Trophoblast cell (in vitro differentiated cells and primary cell): Measurements from ENCODE around the gene TCEAL3.
"Not testable (repeated sequence)": the region's sequence is repeated elsewhere in the genome, so short reads cannot be mapped to it uniquely, and the experiment has no call there.

ENCODE experiments used
- DNase-seq, 2 donors: peaks; one replicate each; pipeline ENCODE4 v3.0.0-alpha.2; 2016
- H2AFZ ChIP-seq: 2 replicates; pipeline ENCODE4 v1.6.1; 2013; ENCODE audit warnings: low read length, moderate library complexity, mild to moderate bottlenecking; ENCODE audit not compliant: insufficient read depth, poor library complexity
- H2AK5ac ChIP-seq: 2 replicates; pipeline ENCODE4 v1.6.1; 2013; ENCODE audit warnings: mild to moderate bottlenecking, low read length
- H2BK120ac ChIP-seq: 2 replicates; pipeline ENCODE4 v1.6.1; 2013; ENCODE audit warnings: low read length, mild to moderate bottlenecking, moderate library complexity; ENCODE audit not compliant: insufficient read depth, poor library complexity
- H2BK12ac ChIP-seq: 2 replicates; pipeline ENCODE4 v1.6.1; 2013; ENCODE audit warnings: mild to moderate bottlenecking, low read length, moderate library complexity
- H2BK5ac ChIP-seq: 2 replicates; pipeline ENCODE4 v1.6.1; 2013; ENCODE audit warnings: low read length, low read depth, moderate library complexity, mild to moderate bottlenecking; ENCODE audit not compliant: poor library complexity
- H3K14ac ChIP-seq: 2 replicates; pipeline ENCODE4 v1.6.1; 2013; ENCODE audit warnings: mild to moderate bottlenecking, low read length
- H3K18ac ChIP-seq: 2 replicates; pipeline ENCODE4 v1.6.1; 2013; ENCODE audit warnings: mild to moderate bottlenecking, low read length
- H3K23ac ChIP-seq: 2 replicates; pipeline ENCODE4 v1.6.1; 2013; ENCODE audit warnings: low read length
- H3K27ac ChIP-seq: 2 replicates; pipeline ENCODE4 v1.5.1; 2013; ENCODE audit warnings: low read depth, mild to moderate bottlenecking, inconsistent platforms, low read length, moderate library complexity
- H3K27me3 ChIP-seq: 2 replicates; pipeline ENCODE4 v1.6.1; 2013; ENCODE audit warnings: inconsistent platforms, mild to moderate bottlenecking, low read length, moderate library complexity; ENCODE audit not compliant: insufficient read depth
- H3K36me3 ChIP-seq, 2 experiments: 1 replicate in 1 of 2; 2 replicates in 1 of 2; pipeline ENCODE4 v1.6.1; 2013; ENCODE audit warnings: low read length in 2 of 2, mild to moderate bottlenecking in 2 of 2, moderate library complexity in 1 of 2; ENCODE audit not compliant: insufficient read depth in 2 of 2, control insufficient read depth in 1 of 2
- H3K4ac ChIP-seq: 2 replicates; pipeline ENCODE4 v1.6.1; 2013; ENCODE audit warnings: low read depth, mild to moderate bottlenecking, low read length, moderate library complexity
- H3K4me1 ChIP-seq, 2 experiments: 1 replicate in 1 of 2; 2 replicates in 1 of 2; pipeline ENCODE4 v1.6.1; 2013; ENCODE audit warnings: low read length in 2 of 2, mild to moderate bottlenecking in 2 of 2, moderate library complexity in 1 of 2; ENCODE audit not compliant: insufficient read depth in 2 of 2, control insufficient read depth in 1 of 2
- H3K4me2 ChIP-seq: 2 replicates; pipeline ENCODE4 v1.6.1; 2013; ENCODE audit warnings: inconsistent platforms, mild to moderate bottlenecking, low read length, moderate library complexity
- H3K4me3 ChIP-seq: 2 replicates; pipeline ENCODE4 v1.5.1; 2013; ENCODE audit warnings: mild to moderate bottlenecking, low read depth, low read length, inconsistent platforms
- H3K79me1 ChIP-seq: one replicate; pipeline ENCODE4 v1.6.1; 2013; ENCODE audit warnings: low read length
- H3K79me2 ChIP-seq: 2 replicates; pipeline ENCODE4 v1.6.1; 2013; ENCODE audit warnings: low read length, mild to moderate bottlenecking; ENCODE audit not compliant: control insufficient read depth, insufficient read depth, poor library complexity
- H3K9ac ChIP-seq: 2 replicates; pipeline ENCODE4 v1.6.1; 2013; ENCODE audit warnings: mild to moderate bottlenecking, low read length
- H3K9me3 ChIP-seq: 2 replicates; pipeline ENCODE4 v1.6.1; 2013; ENCODE audit warnings: low read depth, mild to moderate bottlenecking, control low read depth, inconsistent platforms, low read length; ENCODE audit not compliant: insufficient read depth
- H4K12ac ChIP-seq: 2 replicates; pipeline ENCODE4 v1.6.1; 2013; ENCODE audit warnings: low read depth, mild to moderate bottlenecking, low read length, moderate library complexity
- H4K8ac ChIP-seq: 2 replicates; pipeline ENCODE4 v1.6.1; 2013; ENCODE audit warnings: low read depth, mild to moderate bottlenecking, low read length, moderate library complexity
- H4K91ac ChIP-seq: one replicate; pipeline ENCODE4 v1.6.1; 2013; ENCODE audit warnings: low read depth, mild to moderate bottlenecking, low read length, moderate library complexity
- WGBS: extraction: QIAGEN DNeasy Blood & Tissue Kit; methylation state at CpG from one replicate; pipeline ENCODE4 v1.1.7; 2013; ENCODE audit warnings: missing lambda C conversion rate; ENCODE audit not compliant: insufficient read length, insufficient coverage; ENCODE audit errors: extremely low coverage; 5-methylcytosine and 5-hydroxymethylcytosine counted together

The TCEAL3 gene

GRCh38 chrX:103638479-103639346, 30.9 kb downstream of the TCEAL3 start:
- H3K14ac ChIP-seq, H3K4ac ChIP-seq, H3K4me1 ChIP-seq, DNase-seq, H3K9me3 ChIP-seq, H3K9ac ChIP-seq, H3K27me3 ChIP-seq, H3K79me2 ChIP-seq, H2AFZ ChIP-seq, H3K4me3 ChIP-seq, H3K79me1 ChIP-seq, H3K18ac ChIP-seq, H3K36me3 ChIP-seq, H3K4me2 ChIP-seq, H3K23ac ChIP-seq: not testable (repeated sequence)
- Histone ChIP-seq H4K91ac (peak overlapping the region; percentile 79), H4K12ac (peak overlapping the region; percentile 57), H3K27ac (peak overlapping the region; percentile 83), H2AK5ac (peak overlapping the region; percentile 83), H2BK120ac (peak overlapping the region; percentile 62), H2BK12ac (peak overlapping the region; percentile 43), H2BK5ac (peak overlapping the region; percentile 35), H4K8ac (peak overlapping the region; percentile 47)
- no CpG with 5 or more reads among the region's 6 CpGs for WGBS

DNA sequence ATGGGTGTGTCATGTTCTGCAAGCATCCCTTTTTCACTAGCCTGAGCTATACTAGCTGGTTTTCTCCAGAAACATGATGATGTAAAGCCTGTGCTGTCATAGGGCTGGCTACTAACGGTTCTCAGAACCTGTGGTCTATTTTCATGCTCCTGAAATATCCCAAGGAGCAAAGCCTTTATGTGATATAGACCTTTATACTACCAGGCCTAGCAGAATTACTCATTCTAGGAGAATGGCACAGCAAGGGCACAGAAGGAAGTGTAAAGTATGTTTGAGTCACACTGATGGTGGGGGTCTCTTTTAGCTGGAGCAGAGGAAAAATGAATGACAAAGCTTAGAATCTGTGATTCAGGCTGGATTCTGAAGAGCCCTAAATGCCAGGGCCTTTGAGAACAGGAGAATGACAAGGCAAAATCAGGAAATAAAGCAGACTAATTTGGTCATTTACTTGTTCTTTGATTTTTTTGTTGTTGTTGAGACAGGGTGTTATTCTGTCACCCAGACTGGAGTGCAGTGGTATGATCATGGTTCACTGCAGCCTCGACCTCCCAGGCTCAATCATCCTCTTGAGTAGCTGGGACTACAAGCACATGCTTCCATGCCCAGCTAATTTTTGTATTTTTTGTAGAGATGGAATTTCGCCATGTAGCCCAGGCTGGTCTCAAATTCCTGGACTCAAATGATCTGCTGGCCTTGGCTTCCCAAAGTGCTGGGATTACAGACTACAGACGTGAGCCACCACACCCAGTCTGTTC, 32.8 kb downstream of the TCEAL3 start:
- H3K27me3 ChIP-seq = no peaks in the 10 kb centered on the region
- H4K91ac ChIP-seq = no peak overlapping the region
- no peak overlapping the region for H4K8ac ChIP-seq
- no peaks in the 10 kb centered on the region for H3K9me3 ChIP-seq
- H3K23ac ChIP-seq = no peak overlapping the region
- no peak overlapping the region for H3K4ac ChIP-seq
- H3K18ac ChIP-seq = no peak overlapping the region
- no peak overlapping the region for H2AFZ ChIP-seq
- no CpG with 5 or more reads among the region's 4 CpGs for WGBS
- no peak overlapping the region for H3K14ac ChIP-seq
- H3K4me2 ChIP-seq = no peak overlapping the region
- no peaks in the 10 kb centered on the region for H3K79me2 ChIP-seq
- H3K9ac ChIP-seq = no peak overlapping the region
- no peak for DNase-seq
- no peaks in the 10 kb centered on the region for H3K36me3 ChIP-seq
- H3K27ac ChIP-seq = no peak overlapping the region
- no peak overlapping the region for H2BK5ac ChIP-seq
- no peak overlapping the region for H2BK12ac ChIP-seq
- no peak overlapping the region for H2BK120ac ChIP-seq
- peaks cover 5% of the 10 kb centered on the region for H3K79me1 ChIP-seq
- peaks cover 5 to 7% of the 10 kb centered on the region in 2 experiments for H3K4me1 ChIP-seq
- H3K4me3 ChIP-seq = no peak overlapping the region
- no peak overlapping the region for H2AK5ac ChIP-seq
- no peak overlapping the region for H4K12ac ChIP-seq

DNA sequence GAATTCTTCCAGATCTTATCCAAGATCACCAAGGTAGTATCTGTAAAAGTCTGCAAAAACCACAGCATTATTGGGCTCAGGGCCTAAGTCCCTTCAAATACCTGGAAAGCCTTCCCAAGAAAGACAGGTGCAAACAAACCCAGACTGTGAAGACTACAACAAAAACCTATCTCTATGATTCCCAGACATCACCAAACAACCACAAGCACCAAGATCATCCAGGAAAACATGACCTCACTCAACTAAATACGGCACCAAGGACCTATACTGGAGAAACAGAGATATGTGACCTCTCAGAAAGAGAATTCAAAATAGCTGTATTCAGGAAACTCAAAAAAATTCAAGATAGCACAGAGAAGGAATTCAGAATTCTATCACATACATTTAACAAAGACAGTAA, 36.4 kb downstream of the TCEAL3 start:
- H4K12ac ChIP-seq = no peak overlapping the region
- no peaks in the 10 kb centered on the region for H3K79me2 ChIP-seq
- no peak overlapping the region for H3K4ac ChIP-seq
- no peak overlapping the region for H2BK120ac ChIP-seq
- H3K14ac ChIP-seq = no peak overlapping the region
- no peak overlapping the region for H3K18ac ChIP-seq
- H3K4me3 ChIP-seq = no peak overlapping the region
- H3K23ac ChIP-seq = no peak overlapping the region
- no peaks in the 10 kb centered on the region for H3K36me3 ChIP-seq
- H3K9ac ChIP-seq = no peak overlapping the region
- H2BK5ac ChIP-seq = no peak overlapping the region
- H3K27me3 ChIP-seq = no peaks in the 10 kb centered on the region
- H3K27ac ChIP-seq = no peak overlapping the region
- H2AFZ ChIP-seq = no peak overlapping the region
- H3K4me1 ChIP-seq = peaks cover 0 to 2% of the 10 kb centered on the region in 2 experiments
- no peaks in the 10 kb centered on the region for H3K79me1 ChIP-seq
- no peak overlapping the region for H4K8ac ChIP-seq
- H3K4me2 ChIP-seq = no peak overlapping the region
- H2BK12ac ChIP-seq = no peak overlapping the region
- no peak overlapping the region for H4K91ac ChIP-seq
- H3K9me3 ChIP-seq = no peaks in the 10 kb centered on the region
- WGBS = no CpG with 5 or more reads among the region's 1 CpG
- no peak overlapping the region for H2AK5ac ChIP-seq
- no peak for DNase-seq

DNA sequence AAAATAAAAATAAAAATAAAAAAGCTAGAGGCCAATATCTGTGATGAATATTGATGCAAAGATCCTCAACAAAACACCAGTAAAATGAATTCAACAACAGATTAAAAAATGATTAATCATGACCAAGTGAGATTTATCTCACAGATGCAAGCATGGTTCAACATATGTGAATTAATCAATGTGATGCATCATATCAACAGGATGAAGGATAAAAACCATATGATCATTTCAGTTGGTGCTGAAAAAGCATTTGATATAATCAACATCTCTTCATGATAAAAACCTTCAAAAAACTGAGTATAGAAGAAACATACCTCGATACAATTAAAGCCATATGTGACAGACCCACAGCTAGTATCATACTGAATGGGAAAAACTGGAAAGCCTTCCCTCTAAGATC, 39.9 kb downstream of the TCEAL3 start:
- Histone ChIP-seq H3K23ac (no peak overlapping the region), H3K36me3 (no peaks in the 10 kb centered on the region), H4K91ac (no peak overlapping the region), H3K4me3 (no peak overlapping the region), H2BK5ac (no peak overlapping the region), H3K14ac (no peak overlapping the region), H3K4ac (no peak overlapping the region), H3K4me2 (no peak overlapping the region), H4K12ac (no peak overlapping the region), H3K27ac (no peak overlapping the region), H3K79me1 (no peaks in the 10 kb centered on the region), H4K8ac (no peak overlapping the region), H3K4me1 (no peaks in the 10 kb centered on the region), H2BK12ac (no peak overlapping the region), H3K18ac (no peak overlapping the region), H2AK5ac (no peak overlapping the region), H3K27me3 (no peaks in the 10 kb centered on the region), H3K79me2 (no peaks in the 10 kb centered on the region), H3K9me3 (no peaks in the 10 kb centered on the region), H3K9ac (no peak overlapping the region), H2AFZ (no peak overlapping the region), H2BK120ac (no peak overlapping the region)
- WGBS = no CpG with 5 or more reads among the region's 1 CpG
- no peak for DNase-seq
